ENCODE data around the gene S100A9.
A peak's percentile ranks its signal among the peaks of the same experiment; 100 is the strongest.
"Not testable (repeated sequence)": the region's sequence is repeated elsewhere in the genome, so short reads cannot be mapped to it uniquely, and the experiment has no call there.

S100A9 gene

DNA sequence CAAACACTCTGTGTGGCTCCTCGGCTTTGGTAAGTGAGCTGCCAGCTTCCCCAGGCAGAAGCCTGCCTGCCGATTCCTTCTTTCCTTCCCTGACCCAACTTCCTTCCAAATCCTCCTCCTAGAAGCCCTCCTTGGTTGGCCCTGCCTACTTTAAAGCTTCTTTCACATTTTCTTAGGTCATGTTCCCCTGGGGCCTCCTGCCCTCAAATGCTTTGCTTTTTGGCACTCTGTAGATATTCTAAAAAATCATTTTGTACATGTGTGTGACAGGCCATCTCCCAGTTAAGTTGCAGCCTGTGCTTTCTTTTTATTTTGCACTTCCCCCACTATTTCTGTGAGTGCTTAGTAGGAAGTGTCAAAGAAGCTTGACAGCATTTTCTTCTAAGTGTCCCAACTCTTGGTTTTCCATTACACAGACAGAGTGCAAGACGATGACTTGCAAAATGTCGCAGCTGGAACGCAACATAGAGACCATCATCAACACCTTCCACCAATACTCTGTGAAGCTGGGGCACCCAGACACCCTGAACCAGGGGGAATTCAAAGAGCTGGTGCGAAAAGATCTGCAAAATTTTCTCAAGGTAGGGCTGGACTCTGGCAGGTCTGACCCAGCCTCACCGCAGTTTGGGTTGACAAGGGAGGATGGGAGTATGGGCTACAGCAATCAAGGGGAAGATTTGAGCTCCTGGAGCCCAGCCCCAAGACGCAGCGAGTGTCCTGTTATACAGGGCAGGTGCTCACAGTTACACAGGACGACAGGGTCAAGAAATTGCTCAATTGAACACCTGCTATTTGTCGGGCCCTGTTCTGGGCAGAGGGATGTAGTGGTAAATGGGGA lies at the start of gene S100A9:
Gene S100A9, plus strand, starts transcription at position 2 of the 838 bp plus-strand sequence. Its CDS starts 430 bp downstream, at position 432.
- peak; percentile 60 for DNase-seq

DNA sequence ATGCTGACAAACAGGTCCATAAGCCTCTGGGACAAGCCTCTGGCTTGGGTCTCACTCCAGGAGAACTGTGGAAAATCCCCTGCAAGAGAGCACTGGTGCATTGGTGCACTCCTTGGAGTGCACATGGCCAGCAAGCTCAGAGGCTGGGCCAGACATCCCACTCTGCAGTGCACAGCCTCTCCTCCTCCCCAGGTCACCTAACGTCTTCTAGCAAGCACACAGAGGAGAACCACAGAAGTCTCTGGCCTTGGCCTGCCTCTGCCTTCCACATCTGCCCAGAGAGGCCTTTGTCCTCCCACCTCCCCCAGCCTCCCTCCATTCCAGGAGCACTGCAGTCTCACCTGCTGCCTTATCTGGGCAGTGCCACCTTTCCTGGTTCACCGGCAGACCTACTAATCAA lies 49.1 kb upstream of the S100A9 start:
- DNase-seq = no peak

DNA sequence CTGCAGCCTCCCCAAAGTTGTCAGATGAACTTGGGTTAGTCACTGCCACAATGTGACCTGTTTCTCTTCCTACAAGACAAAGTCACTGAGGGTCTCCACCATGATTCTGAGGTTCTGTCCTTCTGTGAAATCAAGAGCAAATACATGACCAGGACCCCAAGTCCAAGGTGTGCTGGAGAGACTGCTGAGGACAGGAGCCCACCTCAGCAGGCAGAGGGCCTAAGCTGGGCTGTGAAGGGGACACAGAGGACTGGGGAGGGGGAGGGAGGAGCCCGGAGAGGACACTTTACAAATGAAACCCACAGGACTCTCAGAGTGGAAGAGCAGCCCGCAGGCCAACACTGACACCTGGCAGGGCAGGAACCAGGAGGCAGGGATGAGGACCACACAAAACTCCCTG lies 48.2 kb upstream of the S100A9 start:
- no peak for DNase-seq

DNA sequence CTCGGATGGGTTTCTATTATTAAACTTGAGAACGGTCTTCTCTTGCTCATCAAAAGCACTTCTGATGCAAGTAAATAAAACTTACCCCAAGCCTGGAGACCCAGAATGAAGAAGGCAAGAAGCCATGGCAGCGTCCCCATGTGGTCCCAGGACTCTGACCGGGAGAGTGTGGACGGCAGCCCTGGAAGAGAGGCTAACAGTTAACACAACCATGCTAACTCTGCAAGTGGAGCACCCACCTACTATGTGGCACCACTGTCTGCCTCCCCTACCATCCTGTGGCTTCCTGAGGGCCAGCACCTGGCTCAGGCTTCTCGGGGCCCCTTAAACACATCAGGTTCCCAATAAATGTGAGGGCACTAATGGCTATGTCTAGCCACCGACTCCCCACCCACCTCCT lies 47.1 kb upstream of the S100A9 start:
- no peak for DNase-seq

DNA sequence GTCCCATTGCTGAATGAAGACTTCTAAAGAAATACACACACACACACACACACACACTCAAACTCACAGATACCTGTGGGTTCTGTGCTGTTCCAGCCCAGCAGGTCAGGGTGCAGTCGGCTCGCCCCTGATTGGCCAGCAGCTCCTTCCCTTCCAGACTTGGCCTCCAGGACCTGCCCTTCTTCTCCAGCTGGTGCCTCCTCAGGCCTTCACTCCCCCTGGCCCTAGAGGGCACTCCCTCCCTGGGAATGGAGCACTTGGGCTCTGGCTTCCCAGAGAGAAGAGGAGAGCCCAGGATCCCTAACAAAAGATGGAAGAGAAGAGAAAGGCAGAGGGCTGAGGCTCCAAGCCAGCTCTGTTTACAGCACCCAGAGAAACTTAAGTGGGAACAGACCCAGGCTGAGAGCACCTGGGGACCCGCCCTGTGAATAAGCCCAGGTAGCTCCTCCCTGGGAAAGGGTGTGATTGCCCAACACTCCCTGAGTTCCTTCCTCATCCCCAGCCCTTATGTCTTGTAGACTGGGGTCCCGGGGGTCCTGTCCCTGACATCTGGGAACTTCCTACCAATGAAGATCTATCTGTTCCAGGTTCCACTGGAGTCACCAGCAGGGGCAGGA lies 45.0 kb upstream of the S100A9 start, which contains the start of gene PGLYRP3:
Gene PGLYRP3, minus strand, starts transcription at position 383 of the 617 bp plus-strand sequence. CDS start 2,287 bp downstream, outside the sequence.
- DNase-seq = no peak

DNA sequence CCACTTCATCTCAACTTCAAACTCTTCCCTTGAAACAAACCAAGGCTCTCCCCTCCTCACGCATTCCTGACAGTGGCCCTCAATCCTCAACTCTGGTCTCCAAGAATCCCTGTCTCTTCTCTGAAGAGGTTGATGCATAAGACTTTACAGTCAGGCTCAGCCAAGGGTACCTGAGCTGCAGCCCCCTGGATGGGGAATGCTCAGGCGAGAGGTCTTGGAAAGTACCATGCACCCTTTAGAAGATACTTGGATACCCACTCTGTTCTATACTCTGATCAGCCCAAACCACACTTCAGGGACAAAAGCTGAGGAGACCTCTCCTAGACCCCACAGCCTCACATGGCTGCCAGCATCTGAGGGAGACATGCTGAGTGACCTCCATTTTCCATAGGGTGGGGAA lies 44.4 kb upstream of the S100A9 start:
- no peak for DNase-seq

DNA sequence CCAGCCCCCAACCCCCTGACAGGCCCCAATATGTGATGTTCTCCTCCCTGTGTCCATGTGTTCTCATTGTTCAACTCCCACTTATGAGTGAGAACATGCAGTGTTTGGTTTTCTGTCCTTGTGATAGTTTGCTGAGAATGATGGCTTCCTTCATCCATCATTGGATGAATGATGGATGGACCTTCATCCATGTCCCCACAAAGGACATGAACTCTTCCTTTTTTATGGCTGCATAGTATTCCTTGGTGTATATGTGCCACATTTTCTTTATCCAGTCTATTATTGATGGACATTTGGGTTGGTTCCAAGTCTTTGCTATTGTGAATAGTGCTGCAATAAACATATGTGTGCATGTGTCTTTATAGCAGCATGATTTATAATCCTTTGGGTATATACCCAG lies 43.3 kb upstream of the S100A9 start:
- not testable (repeated sequence) for DNase-seq

DNA sequence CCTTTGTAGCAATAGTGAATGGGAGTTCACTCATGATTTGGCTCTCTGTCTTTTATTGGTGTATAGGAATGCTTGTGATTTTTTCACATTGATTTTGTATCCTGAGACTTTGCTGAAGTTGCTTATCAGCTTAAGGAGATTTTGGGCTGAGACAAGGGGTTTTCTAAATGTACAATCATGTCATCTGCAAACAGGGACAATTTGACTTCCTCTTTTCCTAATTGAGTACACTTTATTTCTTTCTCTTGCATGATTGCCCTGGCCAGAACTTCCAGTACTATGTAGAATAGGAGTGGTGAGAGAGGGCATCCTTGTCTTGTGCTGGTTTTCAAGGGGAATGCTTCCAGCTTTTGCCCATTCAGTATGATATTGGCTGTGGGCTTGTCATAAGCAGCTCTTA lies 41.6 kb upstream of the S100A9 start:
- DNase-seq = not testable (repeated sequence)

DNA sequence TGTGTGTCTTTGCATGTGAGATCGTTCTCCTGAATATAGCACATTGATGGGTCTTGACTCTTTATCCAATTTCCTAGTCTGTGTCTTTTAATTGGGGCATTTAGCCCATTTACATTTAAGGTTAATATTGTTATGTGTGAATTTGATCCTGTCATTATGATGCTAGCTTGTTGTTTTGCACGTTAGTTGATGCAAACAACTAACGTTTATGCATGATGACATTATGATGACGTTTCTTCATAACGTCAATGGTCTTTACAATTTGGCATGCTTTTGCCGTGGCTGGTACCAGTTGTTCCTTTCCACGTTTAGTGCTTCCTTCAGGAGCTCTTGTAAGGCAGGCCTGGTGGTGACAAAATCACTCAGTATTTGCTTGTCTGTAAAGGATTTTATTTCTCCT lies 39.5 kb upstream of the S100A9 start:
- not testable (repeated sequence) for DNase-seq

DNA sequence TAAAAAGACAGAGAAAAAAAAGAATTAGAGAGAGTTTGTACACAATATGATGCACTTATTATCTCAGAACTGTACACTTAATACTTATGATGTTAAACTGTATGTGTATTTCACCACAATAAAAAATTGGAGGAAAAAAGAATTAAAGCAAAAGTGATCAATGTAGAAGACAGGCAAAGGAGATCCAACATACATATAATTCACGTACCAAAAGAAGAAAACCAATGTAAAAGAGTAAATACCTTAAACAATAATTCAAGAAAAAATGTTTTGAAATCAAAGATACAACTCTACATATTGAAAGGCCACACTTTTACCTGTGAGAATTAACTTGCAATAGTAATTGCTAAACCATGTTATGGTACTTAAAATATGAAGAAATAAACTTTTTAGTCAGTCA lies 35.1 kb upstream of the S100A9 start:
- DNase-seq = no peak

DNA sequence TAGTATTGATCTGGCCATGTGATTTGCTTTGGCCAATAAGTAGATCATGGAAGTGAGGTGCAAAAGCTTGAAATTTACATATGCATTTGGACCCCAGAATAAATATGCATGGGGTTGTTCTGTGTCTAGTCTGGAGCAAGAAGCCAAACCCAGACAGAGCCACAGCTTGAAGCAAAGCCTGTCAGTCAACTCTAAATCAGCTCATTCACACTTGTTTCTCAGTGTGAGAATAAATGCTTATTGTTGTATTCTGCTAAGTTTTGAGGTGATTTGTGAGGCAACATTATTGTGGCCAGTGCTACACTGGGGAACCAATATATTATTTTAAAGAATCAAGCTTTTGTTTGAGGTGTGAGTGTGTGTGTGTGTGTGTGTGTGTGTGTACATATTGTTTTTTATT lies 32.7 kb upstream of the S100A9 start:
- no peak for DNase-seq

DNA sequence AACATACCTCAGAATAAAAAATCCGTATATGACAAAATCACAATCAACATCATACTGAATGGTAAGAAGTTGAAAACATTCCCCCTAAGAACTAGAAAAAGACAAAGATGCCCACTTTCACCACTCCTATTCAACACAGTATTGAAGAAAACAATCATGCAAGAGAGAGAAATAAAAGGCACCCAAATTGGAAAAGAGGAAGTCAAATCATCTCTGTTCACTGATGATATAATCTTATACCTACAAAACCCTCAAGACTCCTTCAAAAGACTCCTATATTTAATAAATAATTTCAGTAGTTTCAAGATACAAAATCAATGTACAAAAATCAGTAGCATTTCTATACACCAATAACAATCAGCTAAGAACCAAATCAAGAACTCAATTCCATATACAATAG lies 23.8 kb upstream of the S100A9 start:
- no peak for DNase-seq

DNA sequence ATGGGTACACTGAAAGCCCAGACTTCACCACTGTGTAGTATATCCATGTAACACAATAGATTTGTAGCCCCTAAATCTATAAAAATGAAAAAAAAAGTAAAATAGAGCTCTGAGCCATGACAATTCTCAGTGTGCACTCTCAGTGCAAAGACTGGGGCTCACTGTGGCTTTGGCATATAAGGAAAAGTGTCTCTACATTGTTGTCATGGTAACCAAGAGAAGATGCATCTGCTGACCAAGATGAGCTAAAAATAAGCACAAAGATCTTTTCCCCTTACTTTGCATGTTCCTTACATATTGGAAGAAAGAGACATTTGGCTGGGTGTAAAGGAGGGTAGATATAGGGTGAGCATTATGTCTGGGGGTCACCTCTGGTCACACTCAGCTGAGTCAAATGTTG lies 21.0 kb upstream of the S100A9 start:
- no peak for DNase-seq

DNA sequence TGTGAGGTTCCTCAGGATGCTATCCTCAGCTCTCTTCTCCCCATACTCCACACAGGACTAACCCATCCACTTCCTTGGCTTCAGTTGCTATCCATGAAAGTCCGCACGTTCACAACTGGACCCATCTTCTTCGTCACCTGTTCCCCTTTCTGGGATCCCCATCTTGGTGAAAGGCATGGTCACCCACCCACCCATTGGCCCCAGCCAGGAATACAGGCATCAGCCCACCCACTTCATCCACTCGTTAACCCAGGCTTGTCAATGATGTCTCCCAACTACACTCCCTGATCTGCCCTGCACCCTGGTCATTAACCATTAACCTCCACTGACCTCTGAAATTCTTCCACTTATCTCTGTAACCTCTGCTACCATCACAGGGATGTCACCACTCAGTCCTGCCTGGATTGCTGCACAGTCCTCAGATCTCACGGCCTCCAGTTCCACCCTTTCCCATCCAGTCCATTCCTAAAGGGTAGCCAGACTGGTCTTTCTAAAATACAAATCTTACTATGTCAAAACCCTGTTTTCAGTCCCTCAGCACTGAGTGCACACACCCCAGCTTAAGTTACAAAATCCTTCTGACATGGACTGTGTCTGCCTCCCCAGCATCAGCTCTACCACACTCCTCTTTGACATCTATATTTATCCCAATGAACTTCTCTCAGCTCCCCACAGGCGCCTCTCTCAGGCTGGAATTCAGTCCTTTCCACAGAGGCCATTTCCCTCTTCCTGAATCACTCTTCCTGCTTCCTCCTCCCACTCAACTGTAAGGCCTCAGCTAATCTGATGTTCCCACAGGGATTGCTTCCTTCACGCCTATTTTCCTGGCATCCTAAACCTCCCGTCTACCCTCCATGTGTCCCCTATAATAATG lies 19.4 kb upstream of the S100A9 start:
- DNase-seq = no peak

DNA sequence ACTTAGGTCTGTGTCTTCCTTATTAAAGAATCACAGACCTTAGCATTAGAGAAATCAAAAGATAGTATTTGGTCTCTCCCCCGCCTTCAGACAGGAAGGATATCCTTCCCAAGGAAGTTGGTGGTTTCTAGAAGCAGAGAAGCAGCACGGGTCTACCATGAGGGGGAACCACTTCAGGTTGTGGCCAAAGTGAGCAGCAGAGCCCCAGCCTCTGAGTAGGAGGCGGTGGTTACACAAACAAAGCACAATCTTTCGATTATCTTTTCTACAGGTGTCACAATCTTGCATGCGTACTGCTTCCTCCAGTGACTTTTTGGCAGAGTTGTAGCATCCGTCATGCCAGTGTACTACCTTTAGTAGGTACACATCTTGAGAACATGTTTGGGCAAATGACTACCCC lies 17.9 kb upstream of the S100A9 start:
- DNase-seq = no peak

DNA sequence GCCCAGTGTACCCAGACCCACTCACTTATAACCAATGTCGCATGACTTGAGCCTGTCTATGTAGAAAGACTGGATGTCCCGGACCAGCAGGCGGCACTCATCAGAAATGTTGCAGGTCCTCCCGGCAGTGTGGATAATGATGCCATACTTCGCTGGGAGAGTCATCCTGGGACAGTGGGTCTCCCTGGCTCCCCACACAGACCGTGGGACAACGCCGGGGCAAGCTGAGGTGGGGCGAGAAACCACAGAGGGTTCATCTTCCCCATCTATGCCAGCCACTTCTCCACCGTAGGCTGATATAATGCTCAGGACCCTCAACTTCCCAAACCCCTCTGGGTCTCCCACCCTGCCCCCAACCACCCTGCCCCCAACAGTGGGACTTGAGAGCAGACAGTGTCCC lies 17.3 kb upstream of the S100A9 start:
- no peak for DNase-seq

DNA sequence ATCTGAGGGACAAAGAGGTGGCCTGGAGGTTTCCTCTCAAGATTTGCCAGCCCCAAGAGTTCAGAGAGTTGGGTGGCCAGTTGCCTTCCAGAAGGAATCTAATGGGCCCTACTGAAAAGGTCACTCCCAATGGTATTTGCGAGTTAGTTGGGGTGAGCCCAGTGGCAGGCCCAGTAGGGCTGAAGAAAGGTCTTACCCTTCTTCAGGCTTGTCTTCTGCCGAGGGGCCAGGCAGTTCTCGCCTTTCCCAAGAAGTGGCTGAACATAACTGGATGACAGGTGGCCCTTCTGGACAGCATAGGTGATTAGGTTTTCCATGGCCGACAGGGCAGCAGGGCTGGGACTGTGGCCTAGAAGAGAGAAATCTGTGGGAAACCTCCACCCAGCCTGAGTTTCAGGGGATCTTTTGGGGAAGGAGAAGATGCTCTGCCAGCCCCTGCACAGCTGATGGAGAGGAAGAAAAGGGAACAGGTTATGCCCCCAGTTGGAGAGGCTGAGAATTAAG lies 16.2 kb upstream of the S100A9 start:
- DNase-seq = no peak

DNA sequence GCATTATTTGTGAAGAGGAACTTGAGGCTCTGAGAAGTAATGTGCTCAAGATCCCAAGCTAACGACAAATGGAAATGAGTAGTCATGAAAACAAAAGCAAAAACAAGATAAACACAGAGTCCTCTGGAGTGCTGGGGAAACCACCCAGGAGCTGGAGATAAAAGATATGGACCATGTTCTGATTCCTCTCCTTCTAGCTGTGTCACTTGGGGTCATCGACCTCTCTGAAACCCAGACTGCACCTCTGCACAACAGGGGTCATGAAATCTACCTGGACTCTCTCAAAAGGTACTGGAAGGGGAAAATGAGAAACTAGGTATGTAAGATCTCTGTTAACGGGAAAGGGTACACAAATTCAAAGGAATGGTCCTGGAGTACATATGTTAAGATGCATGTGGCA lies 15.5 kb upstream of the S100A9 start:
- DNase-seq = no peak

DNA sequence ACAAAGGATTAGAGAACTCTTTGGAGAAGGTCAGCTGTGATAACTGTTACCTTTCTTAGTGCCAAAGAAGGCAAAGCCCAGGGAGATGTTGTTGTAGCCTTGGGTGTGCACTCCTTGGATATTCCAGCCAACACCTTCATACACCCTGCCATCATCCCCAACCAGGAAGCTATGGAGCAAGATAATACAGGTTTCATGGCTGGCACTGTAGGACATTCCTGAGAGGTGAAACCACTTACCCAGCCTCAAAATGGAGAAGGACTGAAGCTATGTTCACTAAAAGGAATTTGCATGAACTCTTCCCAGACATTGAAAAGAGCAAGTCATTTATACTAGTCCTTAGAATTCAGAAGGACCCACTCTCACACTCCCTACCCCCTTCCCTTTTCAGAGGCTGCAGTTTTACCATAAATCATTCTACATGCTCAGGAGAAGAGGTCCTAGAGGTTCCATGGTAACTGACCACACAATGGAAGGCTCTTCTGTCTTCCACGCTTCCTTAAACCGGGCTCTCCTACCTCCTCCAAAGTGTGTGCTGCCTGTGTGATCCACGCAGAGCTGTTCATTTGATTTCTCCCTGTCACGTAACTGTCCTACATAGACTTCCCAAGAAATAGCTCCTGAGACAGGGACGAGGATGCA lies 14.5 kb upstream of the S100A9 start:
- DNase-seq = no peak

DNA sequence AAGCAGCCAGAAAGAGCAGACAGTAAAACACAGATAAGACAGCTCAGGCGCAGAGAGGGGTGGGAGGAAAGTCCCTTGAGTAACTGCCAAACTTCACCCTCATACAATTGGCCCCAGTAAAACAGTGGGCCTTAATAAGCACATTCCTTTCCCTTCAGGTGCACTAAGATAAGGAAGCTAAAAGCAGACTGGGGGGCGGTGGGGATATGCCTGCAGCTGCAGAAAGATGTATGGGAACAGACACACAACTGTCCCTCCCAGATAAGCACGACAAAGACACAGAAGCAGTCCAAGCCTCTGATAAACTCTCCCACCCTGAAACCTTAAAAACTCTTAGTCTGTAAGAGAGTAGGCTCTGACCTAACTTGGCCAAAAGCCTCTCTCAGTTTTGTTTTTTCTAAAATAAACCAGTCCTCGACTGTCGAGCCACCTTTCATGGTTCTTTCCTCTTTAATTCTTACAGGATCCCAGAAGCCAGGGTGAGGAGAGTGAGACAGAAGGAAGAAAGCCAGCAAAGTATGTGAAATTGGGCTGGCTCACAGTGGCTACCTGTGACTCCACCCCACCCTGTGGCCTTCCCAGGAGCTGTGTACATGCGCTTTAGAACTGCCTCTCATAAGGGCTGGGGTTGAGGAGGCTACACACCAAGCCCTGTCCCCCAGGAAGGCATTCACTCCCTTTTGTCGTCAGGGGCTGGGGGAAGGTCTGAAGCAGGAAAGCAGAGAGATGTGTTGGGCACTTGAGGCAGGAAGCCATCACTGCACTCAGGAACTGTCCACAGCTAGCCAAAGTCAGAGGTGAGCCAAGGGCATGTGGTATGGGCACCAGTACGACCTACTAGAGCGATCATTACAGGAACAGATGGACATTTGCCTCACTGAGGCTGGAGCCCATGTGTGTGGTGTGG lies 13.6 kb upstream of the S100A9 start:
- DNase-seq = no peak

DNA sequence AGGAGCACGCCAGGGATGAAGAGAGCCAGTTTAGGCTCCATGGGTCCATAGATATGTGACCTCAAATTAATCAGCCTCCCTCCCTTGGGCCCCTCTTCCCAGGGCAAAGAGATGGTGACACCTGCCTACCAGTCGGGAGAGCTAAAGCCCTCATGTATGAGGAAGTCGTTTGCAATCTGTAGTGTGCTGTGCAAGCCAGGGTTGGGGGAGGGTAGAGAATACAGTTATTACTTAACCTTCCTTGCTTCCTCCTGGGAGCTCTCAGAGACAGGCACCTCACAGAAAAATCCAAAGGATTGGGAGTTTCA lies 13.0 kb upstream of the S100A9 start:
- peak; percentile 43 for DNase-seq
